ENCODE results near the gene DUSP19.
"Not testable (repeated sequence)": the region's sequence is repeated elsewhere in the genome, so short reads cannot be mapped to it uniquely, and the experiment has no call there.

The DUSP19 gene, protein sequence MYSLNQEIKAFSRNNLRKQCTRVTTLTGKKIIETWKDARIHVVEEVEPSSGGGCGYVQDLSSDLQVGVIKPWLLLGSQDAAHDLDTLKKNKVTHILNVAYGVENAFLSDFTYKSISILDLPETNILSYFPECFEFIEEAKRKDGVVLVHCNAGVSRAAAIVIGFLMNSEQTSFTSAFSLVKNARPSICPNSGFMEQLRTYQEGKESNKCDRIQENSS

DNA sequence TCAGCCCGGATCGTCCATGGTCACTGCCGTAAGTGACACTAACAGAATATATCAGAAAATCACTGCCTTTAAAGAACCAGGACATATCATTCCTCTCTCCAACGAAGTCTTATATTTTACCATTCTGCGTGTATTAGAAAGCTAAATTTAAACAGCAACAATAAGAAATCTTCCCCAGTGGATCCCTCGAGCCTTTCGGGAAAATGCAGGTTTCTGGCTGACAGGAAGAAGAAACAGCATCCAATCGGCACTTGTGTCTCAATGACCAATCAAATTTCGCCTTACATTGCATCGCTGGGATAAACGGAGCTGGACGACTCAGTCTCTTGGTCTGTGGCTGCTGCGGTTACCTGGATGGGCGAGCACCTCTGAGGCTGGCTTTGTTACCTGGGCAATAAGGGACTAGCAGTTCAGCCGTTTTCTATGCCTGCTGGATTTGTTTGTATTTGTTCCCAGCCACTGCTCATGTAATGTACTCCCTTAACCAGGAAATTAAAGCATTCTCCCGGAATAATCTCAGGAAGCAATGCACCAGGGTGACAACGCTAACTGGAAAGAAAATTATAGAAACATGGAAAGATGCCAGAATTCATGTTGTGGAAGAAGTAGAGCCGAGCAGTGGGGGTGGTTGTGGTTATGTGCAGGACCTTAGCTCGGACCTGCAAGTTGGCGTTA lies at the start of gene DUSP19:
Gene DUSP19 (plus strand): TSS at position 284 of the 675 bp plus-strand sequence. CDS start 187 bp downstream, at position 471.
- DNase-seq (ENCODE audit: low read depth) = peak; percentile 94

- DNase-seq (ENCODE audit: low read depth) = no peak
Measured at GRCh38 chr2:183029219-183029618, 49.3 kb upstream of the DUSP19 start.

DNA sequence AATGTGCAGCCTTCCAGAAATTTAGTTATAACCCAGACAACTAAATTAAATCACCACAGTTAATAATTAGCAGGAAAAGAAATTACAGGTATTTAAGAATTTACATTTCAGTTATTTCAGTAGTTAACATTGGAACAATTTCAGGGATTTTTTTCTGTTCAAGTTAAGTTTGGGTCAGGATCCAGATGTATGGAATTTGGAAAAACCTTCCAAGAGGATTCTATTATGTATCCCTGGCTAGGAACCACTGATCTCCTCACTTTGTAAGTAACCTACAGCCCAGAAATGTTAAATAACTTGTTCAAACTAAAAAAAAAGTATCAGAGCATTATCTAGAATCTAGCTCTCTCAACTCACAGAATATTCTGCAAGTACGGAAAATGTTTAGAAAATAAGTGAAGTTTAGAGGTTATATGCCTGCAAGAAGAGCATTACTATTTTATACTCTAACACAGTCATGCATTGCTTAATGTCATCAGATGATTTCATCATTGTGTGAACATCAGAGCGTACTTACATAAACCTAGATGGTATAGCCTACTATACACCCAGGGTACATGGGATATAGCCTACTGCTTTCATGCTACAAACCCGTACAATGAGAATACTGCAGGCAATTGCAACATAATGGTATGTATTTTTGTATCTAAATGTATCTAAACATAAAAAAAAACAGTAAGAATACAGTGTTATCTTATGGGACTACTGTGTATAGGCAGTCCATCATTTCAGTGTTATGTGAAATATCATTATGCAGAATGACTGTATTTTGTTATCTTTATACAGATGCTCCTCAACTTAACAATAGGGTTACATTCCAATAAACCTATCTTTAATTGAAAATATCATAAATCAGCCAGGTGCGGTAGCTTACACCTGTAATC lies 46.4 kb upstream of the DUSP19 start:
- DNase-seq (ENCODE audit: low read depth) = no peak

- no peak for DNase-seq (ENCODE audit: low read depth)
Measured at GRCh38 chr2:183033951-183034350, 44.6 kb upstream of the DUSP19 start.

DNA sequence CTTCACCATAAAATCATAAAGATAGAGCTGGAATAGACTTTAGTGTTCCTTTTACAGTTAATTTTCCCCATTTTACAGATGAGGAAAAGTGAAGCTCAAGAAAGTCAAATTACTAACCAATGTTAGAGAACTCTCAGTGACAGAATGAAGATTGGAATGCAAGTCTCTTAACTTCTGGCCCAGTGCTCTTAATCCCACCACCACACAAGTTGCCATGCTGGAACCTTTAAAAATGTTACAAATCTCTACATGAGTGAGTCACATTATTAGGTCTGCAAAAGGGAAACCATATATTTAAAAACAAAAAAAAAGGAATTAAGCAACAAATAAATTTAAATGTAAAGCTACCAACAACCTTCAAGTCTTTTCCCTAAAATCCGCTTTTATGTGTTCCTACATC lies 43.7 kb upstream of the DUSP19 start:
- DNase-seq (ENCODE audit: low read depth) = no peak

DNA sequence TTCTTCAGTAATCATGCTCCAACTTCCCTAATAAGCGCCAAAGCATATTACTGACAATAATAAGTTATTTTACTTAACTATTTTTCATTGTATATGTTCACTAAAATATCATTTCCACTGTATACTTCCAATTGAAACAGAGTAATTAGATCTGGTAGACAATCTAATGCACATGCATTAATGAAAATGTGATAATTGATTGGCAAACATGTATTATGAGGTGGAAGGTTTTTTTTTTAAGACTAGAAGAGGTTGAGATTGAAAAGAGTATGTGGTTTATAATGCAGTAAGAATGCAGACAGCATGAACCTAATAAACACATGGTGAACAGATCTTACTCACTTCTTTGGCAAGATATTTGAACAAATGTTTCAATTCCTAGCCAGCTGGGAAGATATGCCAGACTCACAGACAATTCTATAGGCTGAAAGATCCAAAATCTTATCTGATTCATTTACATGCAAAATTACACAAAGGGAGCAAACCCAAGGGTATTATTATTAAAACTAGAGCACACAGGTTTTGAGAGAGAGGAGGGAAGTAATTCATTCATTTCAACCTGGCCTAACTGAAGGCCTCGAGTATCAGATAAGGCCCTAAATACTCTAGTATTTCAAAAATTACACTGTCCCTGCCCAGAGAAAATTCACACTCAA lies 43.1 kb upstream of the DUSP19 start:
- peak; percentile 85 for DNase-seq (ENCODE audit: low read depth)

- no peak for DNase-seq (ENCODE audit: low read depth)
Measured at GRCh38 chr2:183035954-183036669, 42.4 kb upstream of the DUSP19 start.

DNA sequence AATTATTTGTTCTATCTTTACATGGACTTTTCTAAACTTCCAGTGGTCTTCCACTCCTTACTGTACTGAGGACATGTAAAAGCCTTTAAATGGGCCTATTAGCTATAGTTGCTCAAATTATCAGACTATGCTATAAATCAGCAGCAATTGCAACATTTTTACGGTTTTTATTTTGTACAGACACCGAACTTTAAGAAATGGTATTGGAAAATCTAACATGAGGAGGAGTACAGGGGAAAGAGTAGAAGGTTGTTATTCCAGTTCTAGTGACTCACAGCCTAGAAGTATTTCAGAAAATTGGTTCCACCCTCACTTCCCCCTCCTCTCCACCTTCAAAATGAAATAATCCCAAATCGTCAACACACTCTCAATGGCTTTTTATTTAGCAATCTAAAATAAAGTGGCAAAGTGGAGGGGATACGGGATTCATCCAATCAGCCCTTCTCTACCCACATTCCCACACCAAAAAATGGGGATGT lies 41.4 kb upstream of the DUSP19 start:
- DNase-seq (ENCODE audit: low read depth) = no peak

DNA sequence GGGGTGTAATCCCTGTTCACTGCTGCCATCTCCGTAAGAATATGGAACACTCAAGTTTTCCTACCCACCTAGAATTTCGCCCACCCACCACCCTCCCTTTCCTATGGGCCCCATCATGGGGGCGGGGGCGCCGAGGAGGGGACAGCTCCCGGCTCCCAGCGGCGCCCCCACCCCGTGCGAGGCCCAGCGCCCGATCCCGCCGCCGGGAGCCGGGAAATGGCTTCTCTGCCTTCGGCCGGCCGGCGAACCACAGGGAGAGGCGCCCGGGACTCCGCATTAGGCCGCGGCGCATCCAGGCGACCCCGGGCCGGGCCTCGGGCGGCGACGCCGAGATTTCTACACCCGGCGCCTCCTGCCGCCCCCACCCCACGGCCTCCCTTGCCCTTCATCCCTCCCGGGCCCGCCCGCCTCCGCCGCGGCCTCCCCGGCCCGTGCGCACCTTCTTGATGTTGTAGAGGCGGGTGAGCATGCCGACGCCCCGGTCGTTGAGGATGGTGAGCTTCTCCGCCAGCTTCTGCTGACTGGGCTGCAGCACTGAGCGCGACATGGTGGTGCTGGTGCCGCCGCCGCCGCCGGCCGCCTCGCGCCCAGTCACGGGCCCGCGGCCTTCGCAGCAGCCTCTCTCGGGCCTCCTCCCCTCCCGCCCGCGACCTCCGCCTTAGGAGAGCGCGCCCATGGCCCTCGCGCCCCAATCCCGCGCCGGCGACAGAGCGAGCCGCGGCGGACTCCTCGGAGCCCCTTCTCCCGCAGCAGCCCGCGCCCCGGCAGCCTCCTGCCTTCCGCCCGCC lies 40.8 kb upstream of the DUSP19 start:
- no peak for DNase-seq (ENCODE audit: low read depth)

DNA sequence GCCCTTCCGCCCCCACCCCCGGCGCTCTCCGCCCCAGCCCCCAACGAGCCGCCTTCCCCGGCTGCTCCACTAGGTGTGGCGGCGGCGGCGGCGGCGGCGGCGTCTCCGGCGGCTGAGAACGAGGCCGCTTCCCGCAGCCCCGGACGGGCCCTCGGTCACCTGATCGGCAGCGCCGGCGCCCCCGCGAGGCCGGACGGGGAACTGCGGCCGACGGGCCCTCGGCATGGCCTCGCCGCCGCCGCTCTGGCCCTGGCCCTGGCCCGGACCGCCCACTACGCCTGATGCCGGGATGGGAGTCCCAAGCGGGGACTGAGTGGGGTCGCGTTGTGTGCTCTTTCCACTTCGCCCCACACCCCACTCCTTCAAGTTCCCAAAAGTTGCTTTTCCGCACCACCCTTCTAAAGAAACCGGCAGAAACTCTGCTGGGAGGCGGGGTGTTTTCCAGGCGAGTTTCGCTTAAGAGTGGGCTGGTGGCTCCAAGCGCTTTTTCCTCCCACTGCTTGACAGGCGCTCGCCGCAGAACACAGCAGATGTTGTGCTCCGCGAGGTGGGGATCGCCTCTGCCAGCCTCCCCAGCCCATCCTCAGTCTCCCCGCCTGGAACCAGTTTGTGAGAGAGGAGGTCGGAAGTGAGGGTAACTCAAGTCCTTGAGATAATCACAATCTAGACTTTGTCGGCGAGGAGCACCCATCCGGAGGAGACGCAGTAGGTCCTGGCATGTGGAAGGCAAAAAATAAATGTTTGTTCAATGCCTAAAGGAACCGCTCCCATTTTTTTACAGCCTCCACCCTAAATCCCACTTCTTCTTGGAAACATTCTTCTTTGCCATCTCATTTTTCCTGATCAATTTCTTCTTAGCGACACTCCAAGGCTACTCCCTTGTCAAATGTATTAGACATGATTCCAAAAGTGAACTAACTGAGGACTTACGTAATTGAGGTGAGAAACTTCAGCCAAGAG lies 39.9 kb upstream of the DUSP19 start, which contains the start of gene NCKAP1:
Gene NCKAP1 (minus strand): TSS at position 117 of the 960 bp plus-strand sequence. CDS start 358 bp downstream, outside the sequence.
- DNase-seq (ENCODE audit: low read depth) = no peak

GRCh38 chr2:183040604-183041003 lies 37.9 kb upstream of the DUSP19 start:
- no peak for DNase-seq (ENCODE audit: low read depth)

- DNase-seq (ENCODE audit: low read depth) = not testable (repeated sequence)
Measured at GRCh38 chr2:183043580-183043979, 35.0 kb upstream of the DUSP19 start.

DNA sequence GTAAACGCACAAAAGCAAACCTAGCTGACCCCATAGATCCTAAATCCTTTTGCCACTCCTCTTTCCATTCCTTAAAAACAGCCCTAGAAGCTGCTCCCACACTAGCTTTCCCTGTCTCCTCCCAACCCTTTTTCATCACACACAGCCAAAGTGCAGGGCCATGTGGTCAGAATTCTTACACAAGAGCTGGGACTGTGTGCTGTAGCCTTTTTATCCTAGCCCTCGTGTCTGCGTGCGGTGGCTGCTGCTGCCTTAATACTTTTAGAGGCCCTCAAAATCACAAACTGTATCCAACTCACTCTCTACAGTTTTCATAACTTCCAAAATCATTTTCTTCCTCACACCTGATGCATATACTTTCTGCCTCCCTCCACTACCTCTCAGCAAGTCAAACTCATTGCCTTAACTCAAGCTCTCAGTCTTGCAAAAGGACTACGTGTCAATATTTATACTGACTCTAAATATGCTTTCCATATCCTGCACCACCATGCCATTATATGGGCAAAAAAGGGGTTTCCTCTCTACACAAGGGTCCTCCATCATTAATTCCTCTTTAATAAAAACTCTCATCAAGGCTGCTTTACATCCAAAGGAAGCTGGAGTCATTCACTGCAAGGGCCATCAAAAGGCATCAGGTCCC lies 30.9 kb upstream of the DUSP19 start:
- not testable (repeated sequence) for DNase-seq (ENCODE audit: low read depth)

GRCh38 chr2:183049420-183049819 lies 29.1 kb upstream of the DUSP19 start:
- no peak for DNase-seq (ENCODE audit: low read depth)

DNA sequence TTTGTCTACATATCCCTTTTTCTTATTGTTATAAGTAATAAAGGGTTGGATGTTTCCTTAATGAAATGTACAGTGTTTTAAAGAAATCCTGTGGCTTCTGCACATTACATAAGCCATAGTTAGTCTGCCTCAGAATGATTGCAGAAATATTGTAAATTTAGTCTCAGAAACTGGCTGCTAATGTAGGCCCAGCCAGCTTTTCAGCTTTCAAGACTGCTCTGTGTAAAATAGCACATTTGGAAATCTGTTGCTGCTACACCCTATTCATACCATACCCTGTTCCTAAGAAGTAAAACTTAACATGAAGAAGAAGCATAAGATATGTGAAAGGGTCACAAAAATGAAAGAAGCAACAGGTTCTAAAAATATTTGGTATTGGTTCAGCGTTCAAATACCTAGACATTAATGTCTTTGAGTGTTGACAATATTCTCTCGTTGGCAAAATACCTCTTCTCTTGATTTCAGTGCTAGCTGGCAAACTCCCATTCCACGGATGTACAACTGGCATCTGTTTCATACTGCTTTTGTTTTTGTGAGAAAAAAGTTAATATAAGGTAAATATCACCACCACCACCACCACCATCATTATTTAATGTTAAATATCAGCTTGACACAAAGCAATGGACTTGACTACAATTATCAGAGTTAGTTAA lies 21.1 kb upstream of the DUSP19 start:
- DNase-seq (ENCODE audit: low read depth) = no peak

DNA sequence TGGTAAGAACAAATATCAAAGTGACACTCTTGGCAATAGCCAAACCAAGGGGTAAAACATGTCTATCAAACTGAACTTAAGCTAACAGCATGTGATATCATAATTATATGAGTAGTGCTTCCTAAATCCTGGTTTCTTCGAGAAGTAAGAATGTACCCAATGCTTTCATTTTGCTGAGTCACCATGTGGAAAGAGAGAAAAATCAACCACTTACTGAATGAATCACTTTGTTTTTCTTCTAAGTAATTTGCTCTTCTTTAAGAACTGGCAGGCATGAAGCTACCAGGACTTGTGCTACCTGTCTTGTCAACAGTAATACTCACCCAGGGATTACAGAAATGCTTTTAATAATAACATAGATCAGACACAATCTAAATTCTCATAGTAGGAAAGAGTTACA lies 19.0 kb upstream of the DUSP19 start:
- peak; percentile 77 for DNase-seq (ENCODE audit: low read depth)

GRCh38 chr2:183060571-183061231 lies 17.8 kb upstream of the DUSP19 start:
- no peak for DNase-seq (ENCODE audit: low read depth)

DNA sequence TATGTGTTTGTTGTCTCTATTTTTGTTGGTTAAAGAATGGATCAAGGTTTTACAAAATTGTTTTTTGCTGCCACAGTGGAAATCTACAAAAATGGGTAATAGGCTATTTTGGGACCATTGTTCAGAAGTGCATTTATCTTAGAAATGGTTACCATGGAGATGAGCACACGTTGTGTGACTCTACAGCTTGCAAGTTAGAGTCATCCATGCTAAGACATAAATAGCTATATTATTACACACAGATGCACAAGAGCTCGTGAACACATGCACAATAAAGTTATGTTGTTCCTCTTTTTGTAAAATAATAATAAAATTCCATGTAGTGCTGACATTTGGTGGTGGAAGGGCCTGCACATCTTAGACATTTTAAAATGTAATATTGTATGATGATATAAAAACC lies 15.5 kb upstream of the DUSP19 start:
- DNase-seq (ENCODE audit: low read depth) = no peak

All from HS-5 (cell line).